ENCODE measurements around the gene NOC2L.
A peak's percentile ranks its signal among the peaks of the same experiment; 100 is the strongest.
"Not testable (repeated sequence)": the region's sequence is repeated elsewhere in the genome, so short reads cannot be mapped to it uniquely, and the experiment has no call there.

Gene NOC2L

DNA sequence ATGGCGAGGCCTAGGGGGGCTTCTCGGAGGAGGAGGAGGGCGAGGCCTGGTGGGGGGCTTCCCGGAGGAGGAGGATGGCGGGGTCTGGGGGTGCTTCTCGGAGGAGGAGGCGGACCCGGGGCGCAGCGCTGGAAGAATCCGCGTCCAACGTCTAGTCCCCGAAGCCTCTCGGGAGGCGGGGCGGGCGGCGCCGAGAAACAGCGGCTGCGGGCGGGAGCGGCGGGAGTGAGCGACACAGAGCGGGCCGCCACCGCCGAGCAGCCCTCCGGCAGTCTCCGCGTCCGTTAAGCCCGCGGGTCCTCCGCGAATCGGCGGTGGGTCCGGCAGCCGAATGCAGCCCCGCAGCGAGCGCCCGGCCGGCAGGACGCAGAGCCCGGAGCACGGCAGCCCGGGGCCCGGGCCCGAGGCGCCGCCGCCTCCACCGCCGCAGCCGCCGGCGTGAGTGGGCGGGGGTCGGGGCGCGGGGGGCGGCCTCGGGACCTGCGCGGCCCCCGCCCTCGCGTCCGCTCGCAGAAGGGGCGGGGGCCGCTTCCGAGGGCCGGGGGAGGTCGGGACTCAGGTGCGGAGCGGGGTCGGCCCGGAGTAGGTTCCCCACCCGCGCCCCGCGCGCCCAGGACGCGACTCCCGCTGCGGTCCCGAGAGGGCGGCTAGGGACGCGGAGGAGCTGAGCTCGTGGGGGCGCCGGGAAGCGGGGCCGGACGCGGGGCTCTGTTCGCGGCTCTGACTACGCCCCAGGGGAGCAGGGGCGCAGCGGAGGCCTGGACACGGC, 1.5 kb upstream of the NOC2L start, which contains the start of gene KLHL17:
KLHL17 (plus strand) TSS at position 222 of the 769 bp plus-strand sequence; CDS start at position 332, 110 bp downstream.
- DNase-seq = peak; percentile 58

DNA sequence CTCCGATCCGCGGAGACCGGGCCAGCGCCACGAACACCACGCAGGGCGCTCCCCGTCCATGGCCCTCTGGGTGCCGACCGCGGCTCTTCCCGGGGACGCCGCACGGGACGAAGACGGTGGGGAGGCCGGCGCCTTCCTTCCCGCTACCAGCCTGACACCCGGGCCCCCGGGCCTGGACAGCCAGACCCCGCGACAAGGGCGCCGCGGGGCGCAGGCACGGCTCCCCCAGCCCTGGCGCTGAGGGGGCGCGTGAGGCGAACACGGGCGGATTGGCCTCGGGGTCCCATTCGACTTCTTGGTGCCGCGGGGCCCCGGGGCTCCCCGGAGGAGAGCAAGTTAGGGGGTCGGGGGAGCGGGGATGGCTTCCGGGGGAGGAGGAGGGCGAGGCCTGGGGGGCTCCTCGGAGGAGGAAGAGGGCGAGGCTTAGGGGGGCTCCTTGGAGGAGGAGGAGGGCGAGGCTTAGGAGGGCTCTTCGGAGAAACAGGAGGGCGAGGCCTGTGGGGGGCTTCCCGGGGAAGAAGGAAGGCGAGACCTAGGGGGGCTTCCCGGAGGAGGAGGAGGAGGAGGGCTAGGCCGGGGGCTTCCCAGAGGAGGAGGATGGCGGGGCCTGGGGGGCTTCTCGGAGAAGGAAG, 791 bp upstream of the NOC2L start:
- no peak for DNase-seq

DNA sequence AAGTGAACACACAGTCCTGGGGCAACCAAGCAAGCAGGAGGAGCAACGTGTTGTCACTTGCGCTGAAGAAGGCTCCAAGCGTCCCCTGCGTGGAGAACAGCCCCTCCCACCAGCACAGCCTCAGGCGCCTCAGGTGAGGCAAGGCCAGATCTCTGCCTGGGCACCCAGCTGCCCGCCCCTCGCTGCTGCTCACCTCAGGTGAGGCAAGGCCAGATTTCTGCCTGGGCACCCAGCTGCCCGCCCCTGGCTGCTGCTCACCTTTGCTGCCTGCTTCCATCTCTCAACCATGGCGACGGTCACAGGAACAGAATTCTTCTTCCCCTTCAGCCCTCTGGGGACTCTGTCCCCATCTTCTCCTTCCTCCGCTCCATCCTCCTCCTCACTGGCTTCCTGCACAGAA, 2.4 kb downstream of the NOC2L start:
- DNase-seq = no peak

DNA sequence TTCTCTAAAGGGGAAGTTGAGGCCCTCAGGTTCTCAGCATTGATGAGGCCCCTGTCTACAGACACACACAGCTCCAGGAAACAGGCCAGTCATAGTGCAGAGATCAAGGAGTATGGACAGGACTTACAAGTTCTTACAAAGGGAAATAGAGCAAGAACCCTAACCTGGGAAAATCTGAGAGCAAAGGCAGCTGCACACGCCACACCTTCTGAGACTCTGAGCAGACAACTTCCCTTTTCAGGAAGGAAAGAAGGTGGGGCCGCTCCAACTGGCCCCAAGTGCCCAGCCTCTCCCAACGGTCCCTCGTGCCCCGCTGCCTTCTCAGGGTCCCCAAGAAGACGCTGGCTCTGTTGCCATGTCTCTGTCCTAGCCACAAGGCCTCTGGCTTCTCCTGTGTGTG, 3.6 kb downstream of the NOC2L start:
- no peak for DNase-seq

DNA sequence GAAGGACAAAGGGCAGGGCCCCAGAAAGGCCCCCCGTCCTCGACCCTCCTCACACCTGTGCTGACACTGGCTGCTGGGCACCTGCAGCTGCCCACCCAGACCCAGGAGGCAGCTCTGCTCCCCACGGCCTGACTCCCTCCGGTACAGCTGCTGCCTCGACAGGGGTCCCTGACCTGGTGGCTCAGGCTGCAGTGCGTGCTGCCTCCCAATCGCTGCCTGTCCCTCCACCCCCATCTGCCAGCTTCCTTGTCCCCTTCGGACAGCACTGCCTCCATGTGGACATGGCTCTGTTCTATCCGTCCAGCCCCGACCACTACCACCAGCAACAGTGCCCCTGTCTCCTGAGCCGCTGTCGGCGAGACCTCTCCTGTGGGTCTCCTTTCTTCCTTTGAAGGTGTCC, 4.1 kb downstream of the NOC2L start:
- no peak for DNase-seq

DNA sequence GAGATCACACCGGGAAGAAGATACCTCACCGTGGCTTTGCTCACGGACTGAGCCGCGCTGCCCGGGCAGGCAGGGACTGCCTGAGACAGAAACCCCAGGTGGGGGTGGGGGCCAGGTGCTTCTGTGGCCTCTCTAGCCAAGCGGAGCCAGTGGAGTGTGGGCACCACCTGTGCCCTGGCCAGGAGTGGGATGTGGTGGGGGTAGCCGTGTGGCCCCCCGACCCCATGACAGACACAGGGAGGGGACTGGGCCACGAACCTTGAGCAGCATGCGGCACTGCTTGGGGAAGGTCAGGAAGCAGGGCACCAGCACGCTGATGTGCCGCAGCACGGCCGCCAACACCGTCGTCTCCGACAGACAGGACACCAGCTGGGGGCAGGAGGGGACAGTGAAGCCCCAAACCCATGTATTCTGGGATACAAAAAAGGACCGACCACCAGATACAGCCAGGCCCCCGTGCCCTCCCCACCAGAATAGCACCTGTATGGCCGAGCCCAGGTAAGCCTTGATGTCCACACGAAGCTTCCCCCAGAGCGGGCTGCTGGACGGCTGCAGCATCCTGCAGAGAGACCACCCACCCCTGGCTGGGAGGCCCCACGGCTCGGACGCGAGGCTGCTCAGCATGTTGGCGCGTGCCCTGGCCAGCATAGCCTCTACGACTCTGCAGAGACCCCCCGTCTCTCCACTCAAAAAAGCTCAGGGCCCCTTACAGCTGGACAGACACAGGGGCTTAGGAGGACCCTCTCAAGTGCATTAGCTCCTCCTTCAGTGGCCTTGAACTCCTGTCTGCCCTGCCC, 5.3 kb downstream of the NOC2L start:
- DNase-seq = no peak

DNA sequence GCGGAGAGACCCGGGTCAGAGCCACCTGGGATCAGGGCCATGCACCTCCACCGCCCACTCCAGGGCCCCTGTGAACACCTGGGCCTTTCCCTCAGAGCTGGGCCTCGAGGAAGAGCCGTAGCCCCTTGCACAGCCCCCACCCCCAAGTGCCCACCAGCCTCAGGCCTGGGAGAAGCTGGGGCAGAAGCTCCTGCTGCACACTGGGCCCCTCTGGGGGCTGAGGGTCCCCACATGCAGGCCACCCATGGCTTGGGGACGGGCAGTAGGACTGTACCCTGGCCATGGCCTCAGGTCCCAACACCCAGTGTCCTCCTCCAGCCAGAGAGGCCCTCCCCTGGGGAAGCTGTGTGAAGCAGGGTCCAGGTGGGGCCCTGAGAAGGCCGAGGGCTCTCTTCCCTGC, 6.5 kb downstream of the NOC2L start:
- no peak for DNase-seq

DNA sequence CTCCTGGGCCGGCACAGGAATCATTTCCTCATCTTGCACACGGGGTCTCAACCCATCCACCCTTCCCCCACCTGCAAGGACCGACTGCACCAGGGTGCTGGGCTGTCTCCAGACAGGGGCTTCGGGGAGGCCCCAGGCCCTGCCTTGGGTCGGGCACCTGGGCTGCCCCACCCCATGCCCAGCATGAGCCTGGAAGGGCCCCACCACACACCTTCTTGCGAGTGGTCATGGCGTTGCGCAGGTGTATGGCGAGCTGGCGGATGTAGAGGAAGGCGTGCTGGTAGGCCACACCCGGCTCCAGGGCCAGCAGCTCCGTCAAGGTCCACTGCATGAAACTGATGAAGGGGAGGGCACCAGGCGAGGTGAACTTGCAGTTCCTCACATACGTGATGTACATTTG, 6.9 kb downstream of the NOC2L start:
- no peak for DNase-seq

DNA sequence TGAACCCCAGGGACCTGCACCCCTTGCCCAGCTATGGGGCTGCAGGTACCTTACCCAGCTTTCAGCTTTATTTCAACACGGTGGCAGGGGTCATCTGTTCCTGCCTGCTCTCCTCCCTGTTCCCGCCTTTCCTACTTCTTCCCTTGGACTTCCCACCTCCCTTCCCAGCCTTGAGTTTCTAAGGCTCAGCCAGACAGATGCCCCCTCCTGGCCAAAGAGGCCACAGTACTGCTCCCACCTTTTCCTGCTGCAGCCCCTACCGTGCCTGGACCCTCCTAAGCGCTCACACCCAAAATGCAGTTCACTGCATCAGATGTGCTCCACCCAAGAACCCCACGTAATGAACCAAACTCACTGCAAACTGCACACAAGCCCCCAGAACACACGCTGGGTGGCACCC, 7.7 kb downstream of the NOC2L start:
- DNase-seq = peak; percentile 34

DNA sequence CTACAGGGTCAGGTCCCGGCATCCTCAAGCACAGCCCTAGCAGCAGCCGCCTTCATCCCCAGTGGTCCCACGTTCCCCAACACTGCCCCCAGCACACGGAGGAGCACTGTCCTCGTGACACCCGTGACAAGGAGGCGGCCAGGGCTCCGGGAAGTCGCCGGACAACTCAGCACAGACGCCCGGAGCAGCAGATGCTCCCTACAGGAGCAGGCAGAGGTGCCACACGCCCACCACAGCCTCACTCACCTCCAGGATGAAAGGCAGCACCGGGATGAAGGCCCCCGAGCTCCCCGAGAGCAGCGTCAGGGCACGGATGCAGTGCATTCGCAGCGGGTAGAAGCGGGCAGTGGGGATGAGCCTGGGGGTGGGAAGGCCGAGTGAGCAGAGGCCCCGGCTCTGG, 8.2 kb downstream of the NOC2L start:
- no peak for DNase-seq

DNA sequence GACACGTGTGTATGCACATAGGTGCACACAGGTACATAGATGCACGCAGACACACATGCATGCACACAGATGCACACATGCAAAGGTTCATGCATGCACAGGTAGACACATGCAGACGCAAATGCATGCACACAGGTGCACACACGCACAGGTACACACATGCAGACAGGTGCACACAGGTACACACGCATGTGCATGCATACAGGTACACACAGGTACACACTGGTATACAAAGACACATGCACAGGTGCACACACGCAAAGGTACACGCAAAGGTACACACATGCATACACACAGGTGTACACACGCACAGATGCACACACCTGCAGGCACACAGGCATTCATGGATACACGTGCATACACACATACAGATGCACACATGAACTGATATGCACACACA, 8.8 kb downstream of the NOC2L start:
- no peak for DNase-seq

DNA sequence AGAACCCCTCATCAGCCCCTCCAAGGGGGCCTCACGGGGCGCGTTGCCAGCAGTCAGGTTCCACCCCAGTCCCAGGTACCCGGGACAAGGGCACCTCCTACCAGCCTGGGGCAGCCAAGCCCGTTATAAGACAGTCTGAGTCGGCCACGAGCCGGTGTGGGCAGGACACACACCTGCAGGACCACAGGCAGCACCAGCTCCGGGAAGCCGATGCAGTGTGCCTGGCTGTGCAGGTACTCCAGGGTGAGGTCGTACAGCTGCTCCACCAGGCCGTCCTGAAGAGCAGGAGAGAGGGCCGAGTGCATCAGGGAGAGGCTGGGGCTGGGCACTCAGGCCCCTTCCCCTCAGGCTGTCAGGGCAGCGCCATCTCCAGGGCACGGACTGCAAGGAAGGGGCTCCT, 11.1 kb downstream of the NOC2L start:
- DNase-seq = no peak

DNA sequence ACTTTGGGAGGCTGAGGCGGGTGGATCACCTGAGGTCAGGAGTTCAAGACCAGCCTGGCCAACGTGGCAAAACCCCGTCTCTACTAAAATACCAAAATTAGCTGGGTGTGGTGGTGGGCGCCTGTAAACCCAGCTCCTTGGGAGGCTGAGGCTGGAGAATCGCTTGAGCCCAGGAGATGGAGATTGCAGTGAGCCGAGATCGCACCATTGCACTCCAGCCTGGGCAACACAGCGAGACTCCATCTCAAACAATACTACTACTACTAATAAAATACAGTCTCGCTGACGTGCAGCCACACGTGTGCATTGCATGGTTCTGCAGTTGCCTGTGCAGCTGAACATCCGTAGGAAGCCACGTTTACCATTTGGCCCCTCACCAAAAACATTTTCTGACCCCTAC, 12.2 kb downstream of the NOC2L start:
- DNase-seq = not testable (repeated sequence)

DNA sequence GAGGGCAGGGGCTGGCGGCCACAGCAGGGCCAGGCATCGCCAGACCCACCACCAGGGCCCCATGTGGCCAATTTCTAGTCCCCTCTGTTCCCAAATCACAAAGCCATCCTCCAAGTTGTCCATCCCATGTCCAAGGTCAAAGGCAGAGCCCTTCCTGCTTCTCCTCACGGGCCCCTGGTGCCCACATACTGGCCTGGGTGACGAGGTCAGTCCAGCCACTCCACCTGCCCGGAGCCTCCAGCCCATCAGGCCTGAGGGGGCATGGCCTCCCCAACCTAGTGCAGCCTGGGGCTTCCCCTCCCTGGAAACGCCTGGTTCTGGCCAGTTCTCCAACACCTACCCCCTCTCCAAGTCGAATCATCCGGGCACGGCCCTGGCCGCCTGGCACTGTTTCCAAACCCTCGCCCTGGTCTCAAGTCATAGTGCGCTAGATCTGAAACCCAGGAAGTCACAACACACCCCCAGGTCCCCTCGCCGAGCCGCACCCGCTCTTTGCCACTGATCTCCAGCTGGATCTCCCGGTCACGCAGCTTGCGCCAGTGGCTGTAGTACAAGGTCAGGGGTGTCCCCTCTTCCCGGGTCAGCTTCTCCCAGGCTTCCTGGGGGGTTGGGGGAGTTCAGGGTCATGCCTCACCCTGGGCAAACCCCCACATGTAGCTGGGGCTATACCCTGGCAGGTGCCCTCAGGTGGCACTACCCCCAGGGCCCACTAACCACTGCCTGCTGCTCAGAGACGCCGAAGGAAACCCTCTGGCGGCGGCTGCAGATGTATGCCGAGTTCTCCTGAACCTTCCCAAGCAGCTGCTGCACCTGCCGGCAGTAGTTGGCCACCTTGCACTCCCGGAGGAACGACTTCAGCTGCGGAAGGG, 13.1 kb downstream of the NOC2L start:
- DNase-seq = no peak

DNA sequence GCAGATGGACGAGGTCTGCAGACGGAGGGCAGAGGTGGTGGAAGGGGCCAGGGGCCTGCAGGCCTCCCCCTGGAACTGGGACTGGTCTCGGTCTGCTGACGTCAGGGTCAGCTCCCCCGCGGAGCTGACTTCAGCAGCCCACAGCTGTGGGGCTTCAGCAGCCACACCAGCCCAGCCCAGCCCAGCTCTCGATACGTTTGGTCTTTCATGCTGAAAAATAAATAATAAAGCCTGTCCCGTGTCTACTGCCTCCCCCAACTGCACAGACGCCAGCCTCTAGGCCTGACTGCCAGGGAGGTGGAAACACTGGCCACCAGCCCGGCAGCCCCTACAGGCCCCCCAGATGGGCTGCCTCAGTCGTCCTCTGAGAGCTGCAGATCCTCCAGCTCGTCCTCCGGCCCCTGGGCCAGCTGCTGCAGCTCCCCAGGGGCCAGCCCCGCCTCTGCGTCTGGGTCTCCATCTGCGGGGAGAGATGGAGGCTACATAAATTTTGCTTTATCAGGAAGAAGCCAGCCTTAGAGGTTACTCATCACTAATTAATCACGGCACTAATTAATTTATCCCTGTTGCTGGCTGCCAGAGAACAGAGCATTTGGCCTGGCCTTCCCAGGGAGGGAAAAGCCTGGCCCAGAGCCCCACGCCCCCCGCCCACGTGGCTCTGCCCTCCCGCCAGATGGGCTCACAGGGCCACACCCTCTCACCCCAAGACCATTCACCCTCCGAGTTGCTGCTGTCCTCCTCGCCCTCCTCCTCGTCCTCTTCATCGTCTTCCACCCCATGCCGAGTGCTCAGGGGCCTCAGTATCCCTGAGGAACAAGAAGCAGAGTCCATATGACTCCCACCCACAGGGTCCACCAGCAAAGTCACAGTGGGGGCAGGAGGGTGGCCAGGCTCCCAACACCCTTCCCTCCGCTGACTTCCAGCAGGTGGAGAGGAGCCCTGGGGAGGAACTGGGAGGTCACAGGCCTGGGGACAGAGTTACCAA, 14.4 kb downstream of the NOC2L start:
- DNase-seq = no peak

DNA sequence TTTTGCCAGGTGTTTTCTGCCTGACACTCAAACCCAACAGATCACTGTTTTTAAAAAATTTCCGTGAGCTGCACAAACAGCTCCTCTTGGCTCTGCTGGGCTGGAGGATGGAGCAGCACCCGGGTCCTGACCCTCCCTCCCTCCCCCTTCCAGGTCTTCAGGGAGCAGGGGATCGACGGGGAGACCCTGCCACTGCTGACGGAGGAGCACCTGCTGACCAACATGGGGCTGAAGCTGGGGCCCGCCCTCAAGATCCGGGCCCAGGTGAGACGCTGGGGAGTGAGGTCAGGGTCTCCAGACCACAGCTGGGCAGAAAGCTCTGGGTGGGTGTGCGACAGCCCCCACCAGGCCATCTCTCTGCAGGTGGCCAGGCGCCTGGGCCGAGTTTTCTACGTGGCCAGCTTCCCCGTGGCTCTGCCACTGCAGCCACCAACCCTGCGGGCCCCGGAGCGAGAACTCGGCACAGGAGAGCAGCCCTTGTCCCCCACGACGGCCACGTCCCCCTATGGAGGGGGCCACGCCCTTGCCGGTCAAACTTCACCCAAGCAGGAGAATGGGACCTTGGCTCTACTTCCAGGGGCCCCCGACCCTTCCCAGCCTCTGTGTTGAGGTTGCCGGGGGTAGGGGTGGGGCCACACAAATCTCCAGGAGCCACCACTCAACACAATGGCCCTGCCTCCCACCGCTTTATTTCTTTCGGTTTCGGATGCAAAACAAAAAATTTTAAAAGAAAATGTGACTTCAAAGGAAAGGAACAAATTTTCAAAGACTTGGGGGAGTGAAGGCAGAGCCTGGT, 15.3 kb downstream of the NOC2L start:
- no peak for DNase-seq

DNA sequence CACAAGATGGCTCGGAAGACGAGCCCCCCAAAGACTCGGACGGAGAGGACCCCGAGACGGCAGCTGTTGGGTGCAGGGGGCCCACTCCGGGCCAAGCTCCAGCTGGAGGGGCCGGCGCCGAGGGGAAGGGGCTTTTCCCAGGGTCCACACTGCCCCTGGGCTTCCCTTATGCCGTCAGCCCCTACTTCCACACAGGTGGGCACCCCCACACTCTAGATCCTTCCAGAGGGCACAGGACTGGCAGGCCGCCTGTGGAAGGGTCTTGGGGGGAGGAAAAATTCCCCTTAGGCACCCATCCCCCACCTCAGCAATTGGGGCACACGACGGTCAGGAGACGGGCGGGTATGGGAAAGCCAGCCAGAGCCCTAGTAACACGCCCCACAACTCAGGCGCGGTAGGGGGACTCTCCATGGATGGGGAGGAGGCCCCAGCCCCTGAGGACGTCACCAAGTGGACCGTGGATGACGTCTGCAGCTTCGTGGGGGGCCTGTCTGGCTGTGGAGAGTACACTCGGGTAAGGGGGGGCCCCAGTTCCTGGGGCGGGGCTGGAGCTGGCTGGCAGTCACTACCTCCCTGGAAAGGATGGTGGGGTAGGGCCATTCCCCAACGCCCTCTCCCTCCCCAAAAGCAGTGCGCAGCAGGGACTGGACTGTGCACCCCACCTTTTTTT, 16.1 kb downstream of the NOC2L start:
- DNase-seq = no peak

DNA sequence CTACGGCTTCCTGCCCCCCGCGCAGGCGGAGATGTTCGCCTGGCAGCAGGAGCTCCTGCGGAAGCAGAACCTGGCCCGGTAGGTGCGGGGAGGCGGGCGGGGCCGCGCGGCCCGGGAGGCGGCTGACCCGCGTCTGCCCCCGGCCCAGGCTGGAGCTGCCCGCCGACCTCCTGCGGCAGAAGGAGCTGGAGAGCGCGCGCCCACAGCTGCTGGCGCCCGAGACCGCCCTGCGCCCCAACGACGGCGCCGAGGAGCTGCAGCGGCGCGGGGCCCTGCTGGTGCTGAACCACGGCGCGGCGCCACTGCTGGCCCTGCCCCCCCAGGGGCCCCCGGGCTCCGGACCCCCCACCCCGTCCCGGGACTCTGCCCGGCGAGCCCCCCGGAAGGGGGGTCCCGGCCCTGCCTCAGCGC, 16.6 kb downstream of the NOC2L start:
- no peak for DNase-seq

DNA sequence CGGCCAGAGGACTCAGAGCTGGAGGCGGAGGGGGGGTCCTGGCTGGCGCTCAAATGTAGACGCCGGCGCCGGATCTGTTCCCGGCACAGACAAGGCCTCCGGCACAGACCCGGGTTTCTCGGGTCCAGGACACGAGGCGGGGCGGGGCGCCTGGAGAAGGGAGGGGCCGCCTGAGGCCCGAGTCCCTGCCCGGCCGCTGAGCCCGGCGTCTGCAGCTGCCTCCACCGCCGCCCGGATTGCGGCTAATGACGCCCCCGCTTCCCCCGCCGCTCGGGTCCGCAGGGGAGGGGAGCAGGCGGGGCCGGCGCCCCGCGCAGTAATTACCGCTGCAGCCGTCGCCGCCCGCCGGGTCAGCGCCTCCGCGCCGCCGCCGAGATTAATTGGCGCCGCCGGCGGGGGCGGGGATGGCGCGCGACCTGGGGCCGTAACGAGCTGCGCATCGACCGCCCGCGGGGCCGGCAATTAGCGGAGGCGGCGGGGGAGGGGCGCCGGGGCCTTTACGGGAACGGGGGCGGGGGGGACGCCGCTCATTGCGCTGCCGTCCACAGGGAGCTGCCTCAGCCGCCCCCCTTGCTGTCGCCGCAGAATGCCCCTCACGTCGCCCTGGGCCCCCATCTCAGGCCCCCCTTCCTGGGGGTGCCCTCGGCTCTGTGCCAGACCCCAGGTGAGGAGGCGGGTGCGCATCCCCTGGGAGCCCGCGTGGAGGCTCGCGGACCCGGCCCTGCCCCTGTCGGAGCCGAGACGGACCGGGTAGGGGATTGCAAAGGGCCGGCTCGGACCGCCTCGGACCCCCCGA, 17.3 kb downstream of the NOC2L start:
- peak; percentile 61 for DNase-seq

All from HCEC 1CT (cell line).